Posterior vena cava (tissue), 2 donors: Measurements from ENCODE around the gene ZDHHC14. TPM values are rescaled to one million over a fixed set of nuclear protein-coding genes. Genes with fewer than 3 reads are reported as not detected.
"Not testable (repeated sequence)": the region's sequence is repeated elsewhere in the genome, so short reads cannot be mapped to it uniquely, and the experiment has no call there.

Source experiments
- DNase-seq: peaks from one replicate; pipeline ENCODE4 v3.0.0-alpha.2; 2020; ENCODE audit warnings: low spot score
- intact Hi-C, 2 donors: fragments of 100-400 bp; cut with DNase I; formaldehyde crosslinking; loops; one replicate each; pipeline versions ENCODE4 v1.14.1 to v1.14.2; 2022 to 2023
- long read RNA-seq, 2 donors: library from polyadenylated mRNA; unstranded; transcript quantifications; one replicate each; pipeline ENCODE4 v2.0.0, GENCODE V29; 2020 to 2021
- total RNA-seq, 2 donors: library from RNA; stranded (reverse); fragmentation: NEBNext Ultra II Directional; extraction: Animal tissue kit (Norgen Biotek cat#: 25700); gene quantifications; one replicate each; pipeline ENCODE4 v1.2.1, GENCODE V29; 2021
- donor health status: DM: yes; HTN: yes; CAD: no.
- donor health status: DM: yes; HTN: yes; CAD: no.

Gene ZDHHC14
- 10 to 100 TPM; 12.2 to 14.8 TPM for total RNA-seq
- long read RNA-seq, donor 1, partial matches to known transcripts = 6 of 18 reads
- long read RNA-seq, donor 1, other reads (novel, unspliced or antisense) = 10 of 18 reads
- long read RNA-seq, donor 2, full-length matches to known transcripts = 2 of 14 reads
- long read RNA-seq, donor 2, partial matches to known transcripts = 8 of 14 reads
- long read RNA-seq, donor 2, other reads (novel, unspliced or antisense) = 4 of 14 reads

DNA sequence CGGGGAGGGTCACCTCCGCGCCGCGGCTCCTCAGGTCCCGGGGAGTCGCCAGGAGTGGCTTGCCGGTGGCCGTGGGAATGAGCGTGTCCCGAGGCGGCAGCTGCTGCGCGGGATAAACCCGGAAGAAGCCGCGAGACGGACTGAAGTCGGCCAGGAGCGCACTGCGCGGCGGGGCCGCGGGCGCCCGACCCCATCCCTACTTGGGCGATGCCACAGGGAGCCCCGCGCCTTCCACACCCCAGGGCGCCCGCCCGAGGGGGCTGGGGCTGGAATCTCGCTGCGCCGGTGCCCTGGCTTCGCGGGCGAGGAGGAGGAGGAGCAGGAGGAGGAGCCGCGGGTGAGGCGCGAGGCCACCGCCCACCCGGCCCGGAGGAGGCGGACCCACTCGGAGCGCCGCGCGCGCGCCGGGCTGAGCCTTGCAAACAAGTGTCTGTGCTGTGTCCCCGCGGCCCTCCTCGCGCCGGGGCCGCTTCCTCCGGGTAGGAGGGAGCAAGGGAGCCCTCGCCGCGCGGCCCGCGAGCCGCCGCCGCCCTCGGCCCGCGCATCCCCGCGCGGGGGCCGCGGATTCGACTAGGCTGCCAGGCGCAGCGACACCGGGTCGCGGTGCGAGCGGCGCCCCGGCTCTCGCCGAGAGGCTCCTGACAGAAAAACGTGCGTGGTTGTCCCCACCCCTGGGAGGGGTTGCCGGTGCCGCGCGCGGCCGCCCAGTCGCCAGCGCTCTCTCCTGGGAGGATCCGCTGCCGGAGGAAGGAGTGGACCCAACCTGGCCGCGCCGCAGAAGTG lies at the start of gene ZDHHC14:
Gene ZDHHC14 (plus strand): TSS at position 412 of the 783 bp plus-strand sequence.
- peak; percentile 98 for DNase-seq

DNA sequence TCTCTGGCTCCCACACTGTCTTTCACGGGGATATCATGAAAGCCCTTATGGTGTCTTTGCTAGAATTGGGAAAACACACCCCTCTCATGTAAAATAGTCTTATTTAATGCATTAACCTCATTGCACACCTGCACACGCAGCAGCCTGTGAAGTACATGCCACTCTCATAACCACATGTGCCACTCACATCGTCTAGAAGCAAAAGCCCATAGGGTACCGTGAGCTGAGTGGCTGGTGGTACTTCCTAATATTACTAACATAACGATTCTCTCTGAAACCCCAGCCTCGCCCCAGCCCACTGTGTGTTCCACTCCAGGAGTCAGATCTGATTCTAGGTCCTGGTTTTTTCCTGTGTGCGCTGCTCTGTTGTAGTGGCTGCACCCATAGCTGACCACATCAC lies 48.2 kb upstream of the ZDHHC14 start:
- no peak for DNase-seq
- intact Hi-C loops = no loop called here

More for the DNA sequence above, at the start of gene ZDHHC14:
- intact Hi-C loops = loop anchor here in 1 of 2 donors (5.0 kb wide), 2 partner anchors 59 to 216 kb away; partner anchors contain the start of gene TMEM242

DNA sequence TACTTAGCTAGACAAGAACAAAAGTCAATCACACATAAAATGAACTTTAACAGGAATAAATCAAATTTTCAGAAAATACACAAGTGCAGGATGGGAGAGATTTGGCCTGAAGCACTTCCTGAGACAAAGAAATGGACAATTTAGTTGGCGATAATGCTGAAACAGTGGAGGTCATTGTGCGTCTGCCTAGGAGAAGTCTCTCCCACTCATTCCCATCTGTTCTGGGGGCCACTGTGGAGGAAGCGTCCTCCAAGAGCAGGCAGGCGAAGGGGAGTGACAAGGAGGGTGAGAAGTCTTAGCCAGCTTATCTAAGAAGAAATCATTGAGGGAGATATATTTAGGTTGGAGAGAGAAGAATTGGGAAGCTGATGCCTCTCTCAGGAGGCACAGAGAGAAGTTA lies 47.5 kb upstream of the ZDHHC14 start:
- DNase-seq = no peak
- intact Hi-C loops = no loop called here

DNA sequence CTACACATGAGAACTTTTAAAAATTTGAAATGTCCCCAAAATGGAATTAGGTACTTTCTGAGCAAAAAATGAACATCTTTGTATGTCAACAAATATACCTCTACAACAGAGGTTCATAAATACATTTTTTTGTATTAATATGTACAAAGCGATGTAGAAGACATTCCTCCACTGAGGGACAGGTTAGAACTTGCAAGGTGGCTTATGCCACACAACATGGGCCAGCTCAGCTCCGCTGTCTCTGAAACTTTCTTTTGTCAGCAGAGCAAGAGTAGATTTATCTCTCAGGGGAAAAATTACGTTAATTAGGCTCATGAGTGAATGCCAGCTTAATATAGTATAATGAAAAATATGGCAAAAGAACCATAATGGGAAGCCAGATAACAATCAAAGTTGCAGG lies 47.0 kb upstream of the ZDHHC14 start:
- intact Hi-C loops = no loop called here
- no peak for DNase-seq

GRCh38 chr6:157335829-157336228 lies 45.2 kb upstream of the ZDHHC14 start:
- intact Hi-C loops = no loop called here
- no peak for DNase-seq

- intact Hi-C loops, DNase-seq: not testable (repeated sequence)
These were observed 43.7 kb upstream of the ZDHHC14 start for GRCh38 chr6:157337276-157337675.

- no peak for DNase-seq
- intact Hi-C loops = no loop called here
These were observed 43.2 kb upstream of the ZDHHC14 start for GRCh38 chr6:157337751-157338150.

DNA sequence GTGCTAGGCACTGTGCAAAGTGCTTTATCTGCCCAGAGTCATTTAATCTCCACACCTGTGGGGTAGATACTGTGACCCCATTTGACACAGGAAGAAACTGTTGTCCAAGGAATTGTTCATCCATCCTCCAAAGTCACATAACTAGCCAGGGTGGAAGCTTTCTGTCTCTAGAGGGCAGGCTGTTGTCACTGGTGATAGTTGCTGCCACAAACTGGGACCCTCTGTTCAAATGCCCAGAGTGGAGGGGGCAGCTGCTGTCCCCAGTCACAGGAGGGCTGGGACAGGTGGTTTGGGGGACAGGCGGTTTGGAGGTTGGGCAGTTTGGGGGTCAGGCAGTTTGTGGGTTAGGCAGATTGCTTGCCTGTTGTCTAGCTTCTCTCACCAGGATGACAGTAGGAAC lies 41.6 kb upstream of the ZDHHC14 start:
- intact Hi-C loops = no loop called here

GRCh38 chr6:157343732-157344131 lies 37.3 kb upstream of the ZDHHC14 start:
- intact Hi-C loops = no loop called here

More for the DNA sequence above, 41.6 kb upstream of the ZDHHC14 start:
- no peak for DNase-seq

DNA sequence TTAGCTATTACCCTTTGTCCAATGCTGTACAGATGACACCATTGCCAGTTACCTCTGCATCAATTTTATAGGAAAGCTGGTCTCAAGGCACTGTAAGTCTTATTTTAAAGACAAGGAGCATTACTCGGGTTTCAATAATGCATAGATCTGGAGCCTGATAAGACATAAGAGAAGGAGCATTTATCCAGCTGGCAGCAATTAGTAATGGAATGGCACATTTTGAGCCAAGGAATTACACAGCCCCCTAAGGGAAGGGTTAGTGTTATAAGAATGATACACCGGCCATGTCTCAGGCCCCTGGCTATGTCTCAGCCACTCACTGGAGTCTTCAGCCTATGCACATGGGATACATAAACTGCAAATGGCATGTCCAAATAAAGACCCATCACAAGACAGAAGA lies 34.6 kb upstream of the ZDHHC14 start:
- no peak for DNase-seq
- intact Hi-C loops = no loop called here

More at GRCh38 chr6:157343732-157344131, 37.3 kb upstream of the ZDHHC14 start:
- DNase-seq = no peak

DNA sequence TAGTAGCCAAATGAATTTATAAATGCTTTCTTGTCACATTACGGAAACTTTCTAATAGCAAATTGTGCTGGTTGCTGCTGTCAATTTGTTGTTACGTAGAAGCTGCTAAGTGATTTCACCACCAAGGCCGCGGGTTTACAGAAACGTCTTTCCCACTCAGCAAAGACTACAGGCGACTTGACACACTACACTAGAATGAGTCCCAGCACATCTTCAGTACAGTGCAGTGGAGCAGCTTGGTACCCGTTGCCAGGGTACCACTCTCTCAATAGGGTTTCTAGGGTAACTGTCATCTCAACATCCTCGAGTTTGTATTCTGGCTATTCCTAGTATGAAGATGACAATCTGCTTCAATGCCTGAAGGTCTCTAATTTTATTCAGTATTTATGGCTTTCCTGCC lies 22.7 kb upstream of the ZDHHC14 start:
- no peak for DNase-seq
- intact Hi-C loops = no loop called here

GRCh38 chr6:157361886-157362285 lies 19.1 kb upstream of the ZDHHC14 start:
- DNase-seq = no peak
- intact Hi-C loops = no loop called here

GRCh38 chr6:157364705-157365104 lies 16.3 kb upstream of the ZDHHC14 start:
- DNase-seq = no peak
- intact Hi-C loops = no loop called here

GRCh38 chr6:157366648-157367047 lies 14.3 kb upstream of the ZDHHC14 start:
- DNase-seq = no peak
- intact Hi-C loops = no loop called here

- intact Hi-C loops = no loop called here
- no peak for DNase-seq
These were observed 12.5 kb upstream of the ZDHHC14 start for GRCh38 chr6:157368359-157369049.

DNA sequence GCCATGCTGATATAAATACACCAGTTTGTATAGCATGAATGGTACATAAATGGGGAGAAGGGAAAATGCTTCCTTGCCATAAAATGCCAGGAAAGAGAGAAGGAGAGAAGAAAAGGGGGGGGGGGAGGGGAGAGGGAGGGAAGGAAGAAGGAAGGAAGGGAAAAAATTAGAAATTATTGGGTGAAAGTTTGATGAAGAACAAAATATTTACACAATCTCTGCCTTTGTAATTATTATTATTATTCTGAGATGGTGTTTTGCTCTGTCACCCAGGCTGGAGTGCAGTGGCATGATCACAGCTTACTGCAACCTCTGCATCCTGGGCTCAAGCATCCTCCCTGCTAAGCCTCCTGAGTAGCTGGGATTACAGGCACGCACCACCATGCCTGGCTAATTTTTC lies 10.2 kb upstream of the ZDHHC14 start:
- no peak for DNase-seq
- intact Hi-C loops = no loop called here

GRCh38 chr6:157372501-157373280 lies 8.3 kb upstream of the ZDHHC14 start:
- intact Hi-C loops = no loop called here
- DNase-seq = no peak

GRCh38 chr6:157374889-157375443 lies 6.0 kb upstream of the ZDHHC14 start:
- intact Hi-C loops = no loop called here
- no peak for DNase-seq

DNA sequence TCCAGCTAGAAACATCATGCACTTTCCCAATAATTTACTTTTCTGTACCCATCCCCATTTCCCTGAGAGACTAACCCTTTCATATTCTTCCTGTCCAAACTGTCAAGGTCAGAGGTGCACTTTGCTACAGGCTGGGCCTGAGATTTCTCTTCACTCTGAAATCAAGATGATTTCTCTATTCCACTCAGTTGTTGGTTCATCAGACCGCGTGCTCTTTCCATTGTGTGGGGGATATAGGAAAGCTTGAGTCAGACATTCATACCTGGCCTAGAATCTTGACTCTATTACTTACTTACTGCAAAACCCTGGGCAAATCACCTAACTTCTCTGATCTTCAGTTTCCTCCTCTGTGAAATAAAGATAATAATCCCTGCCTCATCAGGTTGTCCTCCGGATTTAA lies 4.7 kb upstream of the ZDHHC14 start:
- DNase-seq = no peak
- intact Hi-C loops = no loop called here
